ENCODE data around the gene ATP1A1. TPM values are rescaled to one million over a fixed set of nuclear protein-coding genes. Genes with fewer than 3 reads are reported as not detected.

ATP1A1 gene
- total RNA-seq, 1 experiment from 2014 or later, result 239 TPM

- no peaks in the 10 kb centered on the region for H3K4me1 ChIP-seq (ENCODE audit: insufficient read depth, low read length)
Measured at GRCh38 chr1:116413414-116413813, 40.4 kb downstream of the ATP1A1 start.

More at GRCh38 chr1:116413414-116413813, 40.4 kb downstream of the ATP1A1 start:
- H3K4ac ChIP-seq (ENCODE audit: low read depth, low read length), result no peak overlapping the region
- H3K9ac ChIP-seq (ENCODE audit: extremely low read depth, insufficient read length, low read length), result no peak overlapping the region
- no peak overlapping the region for H3K18ac ChIP-seq (ENCODE audit: insufficient read length, low read depth, low read length)
- no peak overlapping the region for H3K14ac ChIP-seq (ENCODE audit: insufficient read depth, low read length)
- H3K79me2 ChIP-seq (ENCODE audit: insufficient read depth, low read length), result no peaks in the 10 kb centered on the region
- no CpG with 5 or more reads among the region's 2 CpGs for whole genome bisulfite sequencing (ENCODE audit: extremely low coverage, insufficient read length, low lambda C conversion rate)
- H3K36me3 Mint-ChIP-seq (ENCODE audit: insufficient read depth in 1 of 3, low read depth in 3 of 3), result no peaks in the 10 kb centered on the region
- H3K23me2 ChIP-seq (ENCODE audit: insufficient read length, low read depth, low read length, poor library complexity, severe bottlenecking), result peaks cover 5% of the 10 kb centered on the region
- H2AFZ ChIP-seq (ENCODE audit: low read length), result no peak overlapping the region
- no peaks in the 10 kb centered on the region for H3K79me1 ChIP-seq (ENCODE audit: insufficient read depth, low read depth, low read length, poor library complexity, severe bottlenecking)
- no peak overlapping the region for H2BK20ac ChIP-seq (ENCODE audit: low read depth, low read length, poor library complexity, severe bottlenecking)
- no peak overlapping the region for H3K23ac ChIP-seq (ENCODE audit: insufficient read length, low read depth, low read length)
- no peak overlapping the region for H3T11ph ChIP-seq (ENCODE audit: low read length)
- H4K5ac ChIP-seq (ENCODE audit: insufficient read length, low read depth, low read length), result no peak overlapping the region
- no peak overlapping the region for H3K4me3 Mint-ChIP-seq
- H4K91ac ChIP-seq (ENCODE audit: insufficient read length, low read depth, low read length), result no peak overlapping the region
- H3K56ac ChIP-seq (ENCODE audit: insufficient read length, low read depth, low read length), result no peak overlapping the region
- no peak overlapping the region for H4K8ac ChIP-seq (replicated peaks; ENCODE audit: insufficient read length, low read depth, low read length)
- no peaks in the 10 kb centered on the region for H3K27me3 ChIP-seq (ENCODE audit: insufficient read depth, low read length)
- no peak overlapping the region for H2BK5ac ChIP-seq (ENCODE audit: insufficient read length, low read length)
- no peak overlapping the region for H2BK15ac ChIP-seq (ENCODE audit: low read depth, low read length)
- no peak overlapping the region for H3K27ac ChIP-seq (ENCODE audit: insufficient read length, low read depth, low read length)
- H3K27ac Mint-ChIP-seq, result no peak overlapping the region
- no peak overlapping the region for H2BK120ac ChIP-seq (ENCODE audit: low read depth, low read length, poor library complexity, severe bottlenecking)
- H2BK12ac ChIP-seq (ENCODE audit: insufficient read length, low read depth, low read length), result no peak overlapping the region
- H3K4me1 Mint-ChIP-seq, result peaks cover 25 to 26% of the 10 kb centered on the region in 2 experiments
- no peak overlapping the region for H2AK5ac ChIP-seq (ENCODE audit: insufficient read length, low read length)
- no peaks in the 10 kb centered on the region for H3K9me3 ChIP-seq (ENCODE audit: control insufficient read depth, low read depth, low read length)
- no peak for TF ChIP-seq CTCF (conservative IDR thresholded peaks at IDR 0.05)
- DNase-seq, result no peak
- H3K4me2 ChIP-seq (ENCODE audit: insufficient read depth, insufficient read length, low read length), result no peak overlapping the region
- no peaks in the 10 kb centered on the region for H4K20me1 ChIP-seq (ENCODE audit: control insufficient read depth, insufficient read depth, insufficient read length)
- no peaks in the 10 kb centered on the region for H3K27me3 Mint-ChIP-seq (ENCODE audit: low read depth)
- H3K9me3 Mint-ChIP-seq, result no peaks in the 10 kb centered on the region

All from H9 (cell line).